ENCODE measurements around the gene ZNF346.
A peak's percentile ranks its signal among the peaks of the same experiment; 100 is the strongest.

The ZNF346 gene

DNA sequence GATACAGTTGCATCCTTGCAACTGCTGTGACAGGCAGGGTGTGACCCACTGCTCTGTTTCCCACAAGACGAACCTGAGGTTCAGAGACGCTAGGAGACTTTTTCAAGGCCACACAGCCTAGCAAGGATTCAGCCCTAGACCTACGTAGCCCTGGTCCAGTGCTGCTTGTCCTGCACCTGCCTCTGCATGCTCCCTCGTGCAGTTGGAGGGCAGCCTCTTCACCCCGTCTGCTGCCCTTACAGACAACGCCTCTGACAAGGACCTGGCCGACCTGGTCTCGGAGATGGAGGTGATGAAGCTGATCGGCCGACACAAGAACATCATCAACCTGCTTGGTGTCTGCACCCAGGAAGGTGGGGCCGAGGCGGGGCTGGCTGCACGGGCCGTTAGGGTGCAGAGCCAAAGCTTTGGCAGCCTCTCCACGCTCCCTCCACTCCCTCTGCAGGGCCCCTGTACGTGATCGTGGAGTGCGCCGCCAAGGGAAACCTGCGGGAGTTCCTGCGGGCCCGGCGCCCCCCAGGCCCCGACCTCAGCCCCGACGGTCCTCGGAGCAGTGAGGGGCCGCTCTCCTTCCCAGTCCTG, 72.7 kb downstream of the ZNF346 start:
- H2BK5ac ChIP-seq (ENCODE audit: low read depth, low read length, poor library complexity) = no peak overlapping the region
- H2AK5ac ChIP-seq (ENCODE audit: low read length) = no peak overlapping the region

DNA sequence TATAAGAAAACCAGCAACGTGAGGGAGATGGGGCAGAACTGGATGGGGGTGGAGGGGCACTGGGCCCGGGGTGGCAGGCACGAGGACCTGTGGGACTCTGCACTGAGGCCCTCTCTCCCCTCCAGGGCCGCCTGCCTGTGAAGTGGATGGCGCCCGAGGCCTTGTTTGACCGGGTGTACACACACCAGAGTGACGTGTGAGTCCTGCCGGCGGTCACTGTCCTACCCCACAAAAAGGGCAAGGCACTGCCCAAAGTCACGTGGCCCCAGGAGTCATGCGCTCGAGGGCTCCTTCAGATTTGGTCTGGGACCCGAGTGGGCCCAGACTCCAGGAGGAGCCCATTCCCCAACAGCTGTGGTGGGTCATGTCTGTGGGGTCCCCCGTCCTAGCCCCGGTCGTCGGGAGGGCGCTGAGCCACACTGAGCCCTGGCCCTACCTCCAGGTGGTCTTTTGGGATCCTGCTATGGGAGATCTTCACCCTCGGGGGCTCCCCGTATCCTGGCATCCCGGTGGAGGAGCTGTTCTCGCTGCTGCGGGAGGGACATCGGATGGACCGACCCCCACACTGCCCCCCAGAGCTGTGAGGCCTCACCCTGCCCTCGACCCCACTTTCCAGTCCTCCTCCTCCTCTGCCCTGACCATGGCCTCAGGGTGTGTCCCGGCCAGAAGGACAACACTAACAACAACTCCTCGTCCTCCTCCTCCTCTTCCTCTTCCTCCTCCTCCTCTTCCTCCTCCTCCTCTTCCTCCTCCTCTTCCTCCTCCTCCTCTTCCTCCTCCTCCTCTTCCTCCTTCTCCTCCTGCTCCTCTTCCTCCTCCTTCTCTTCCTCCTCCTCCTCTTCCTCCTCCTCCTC, 73.9 kb downstream of the ZNF346 start:
- H3K4me2 ChIP-seq (ENCODE audit: low read length) = no peak overlapping the region
- H4K12ac ChIP-seq (ENCODE audit: low read depth, low read length) = no peak overlapping the region
- H3K27me3 ChIP-seq (ENCODE audit: insufficient read depth, low read length) = no peaks in the 10 kb centered on the region
- no peak overlapping the region for H2BK5ac ChIP-seq (ENCODE audit: low read depth, low read length, poor library complexity)
- H3K18ac ChIP-seq (ENCODE audit: low read length) = no peak overlapping the region
- no peak overlapping the region for H3K4ac ChIP-seq (ENCODE audit: low read depth, low read length)
- 100% methylated on average over 1 of the region's 29 CpGs for WGBS (ENCODE audit: extremely low coverage, insufficient coverage, insufficient read length)
- no peaks in the 10 kb centered on the region for H3K79me1 ChIP-seq (ENCODE audit: low read length)
- H3K79me2 ChIP-seq (ENCODE audit: control insufficient read depth, insufficient read depth, low read length, poor library complexity) = no peaks in the 10 kb centered on the region
- peaks cover 4% of the 10 kb centered on the region for H3K9me3 ChIP-seq (ENCODE audit: insufficient read depth, low read depth, low read length)
- no peak overlapping the region for H3K23ac ChIP-seq (ENCODE audit: low read length)
- no peaks in the 10 kb centered on the region for H3K36me3 ChIP-seq (ENCODE audit: control insufficient read depth in 1 of 2, insufficient read depth in 2 of 2, low read length in 2 of 2)
- H4K8ac ChIP-seq (ENCODE audit: low read depth, low read length) = no peak overlapping the region
- H3K14ac ChIP-seq (ENCODE audit: low read length) = no peak overlapping the region
- peaks cover 0 to 6% of the 10 kb centered on the region in 2 experiments for H3K4me1 ChIP-seq (ENCODE audit: control insufficient read depth in 1 of 2, insufficient read depth in 2 of 2, low read length in 2 of 2)
- no peak overlapping the region for H2AFZ ChIP-seq (ENCODE audit: insufficient read depth, low read length, poor library complexity)
- peak; percentile 73 to 78 for DNase-seq
- H2BK120ac ChIP-seq (ENCODE audit: insufficient read depth, low read length, poor library complexity) = no peak overlapping the region
- H4K91ac ChIP-seq (ENCODE audit: low read depth, low read length) = no peak overlapping the region
- H2BK12ac ChIP-seq (ENCODE audit: low read length) = no peak overlapping the region
- no peak overlapping the region for H3K27ac ChIP-seq (ENCODE audit: low read depth, low read length)
- no peak overlapping the region for H3K9ac ChIP-seq (ENCODE audit: low read length)
- no peak overlapping the region for H2AK5ac ChIP-seq (ENCODE audit: low read length)
- no peak overlapping the region for H3K4me3 ChIP-seq (ENCODE audit: low read depth, low read length)

More for the DNA sequence above, 72.7 kb downstream of the ZNF346 start:
- Histone ChIP-seq H2AFZ (ENCODE audit: insufficient read depth, low read length, poor library complexity) (no peak overlapping the region), H4K8ac (ENCODE audit: low read depth, low read length) (no peak overlapping the region), H3K79me1 (ENCODE audit: low read length) (no peaks in the 10 kb centered on the region), H3K9me3 (ENCODE audit: insufficient read depth, low read depth, low read length) (peaks cover 2% of the 10 kb centered on the region), H3K4me1 (ENCODE audit: control insufficient read depth in 1 of 2, insufficient read depth in 2 of 2, low read length in 2 of 2) (peaks cover 0 to 6% of the 10 kb centered on the region in 2 experiments), H3K4me2 (ENCODE audit: low read length) (no peak overlapping the region), H3K9ac (ENCODE audit: low read length) (no peak overlapping the region), H3K27ac (ENCODE audit: low read depth, low read length) (no peak overlapping the region), H3K4ac (ENCODE audit: low read depth, low read length) (no peak overlapping the region), H2BK120ac (ENCODE audit: insufficient read depth, low read length, poor library complexity) (no peak overlapping the region), H2BK12ac (ENCODE audit: low read length) (no peak overlapping the region), H4K12ac (ENCODE audit: low read depth, low read length) (no peak overlapping the region), H3K4me3 (ENCODE audit: low read depth, low read length) (no peak overlapping the region), H3K18ac (ENCODE audit: low read length) (no peak overlapping the region), H4K91ac (ENCODE audit: low read depth, low read length) (no peak overlapping the region), H3K14ac (ENCODE audit: low read length) (no peak overlapping the region), H3K27me3 (ENCODE audit: insufficient read depth, low read length) (no peaks in the 10 kb centered on the region), H3K79me2 (ENCODE audit: control insufficient read depth, insufficient read depth, low read length, poor library complexity) (no peaks in the 10 kb centered on the region), H3K23ac (ENCODE audit: low read length) (no peak overlapping the region), H3K36me3 (ENCODE audit: control insufficient read depth in 1 of 2, insufficient read depth in 2 of 2, low read length in 2 of 2) (no peaks in the 10 kb centered on the region)
- no peak for DNase-seq
- no CpG with 5 or more reads among the region's 28 CpGs for WGBS (ENCODE audit: extremely low coverage, insufficient coverage, insufficient read length)

DNA sequence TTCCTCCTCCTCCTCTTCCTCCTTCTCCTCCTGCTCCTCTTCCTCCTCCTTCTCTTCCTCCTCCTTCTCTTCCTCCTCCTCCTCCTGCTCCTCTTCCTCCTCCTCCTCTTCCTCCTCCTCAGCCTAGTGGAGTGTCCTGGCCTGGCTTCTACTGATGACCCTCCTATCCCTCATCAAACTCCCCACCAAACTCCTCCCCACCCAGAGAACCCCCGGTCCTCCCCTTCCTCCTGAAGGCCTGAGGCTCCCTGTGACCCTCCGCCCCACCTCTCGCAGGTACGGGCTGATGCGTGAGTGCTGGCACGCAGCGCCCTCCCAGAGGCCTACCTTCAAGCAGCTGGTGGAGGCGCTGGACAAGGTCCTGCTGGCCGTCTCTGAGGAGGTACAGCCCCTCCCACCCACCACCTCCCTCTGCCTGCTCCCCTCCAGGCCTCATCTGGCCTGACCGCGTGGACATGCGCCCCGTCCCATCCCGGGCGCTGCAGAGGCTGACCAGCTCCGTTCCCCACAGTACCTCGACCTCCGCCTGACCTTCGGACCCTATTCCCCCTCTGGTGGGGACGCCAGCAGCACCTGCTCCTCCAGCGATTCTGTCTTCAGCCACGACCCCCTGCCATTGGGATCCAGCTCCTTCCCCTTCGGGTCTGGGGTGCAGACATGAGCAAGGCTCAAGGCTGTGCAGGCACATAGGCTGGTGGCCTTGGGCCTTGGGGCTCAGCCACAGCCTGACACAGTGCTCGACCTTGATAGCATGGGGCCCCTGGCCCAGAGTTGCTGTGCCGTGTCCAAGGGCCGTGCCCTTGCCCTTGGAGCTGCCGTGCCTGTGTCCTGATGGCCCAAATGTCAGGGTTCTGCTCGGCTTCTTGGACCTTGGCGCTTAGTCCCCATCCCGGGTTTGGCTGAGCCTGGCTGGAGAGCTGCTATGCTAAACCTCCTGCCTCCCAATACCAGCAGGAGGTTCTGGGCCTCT, 74.8 kb downstream of the ZNF346 start:
- H3K9ac ChIP-seq (ENCODE audit: low read length) = no peak overlapping the region
- H3K79me1 ChIP-seq (ENCODE audit: low read length) = no peaks in the 10 kb centered on the region
- H3K79me2 ChIP-seq (ENCODE audit: control insufficient read depth, insufficient read depth, low read length, poor library complexity) = no peaks in the 10 kb centered on the region
- H3K4me3 ChIP-seq (ENCODE audit: low read depth, low read length) = no peak overlapping the region
- no peak overlapping the region for H4K8ac ChIP-seq (ENCODE audit: low read depth, low read length)
- H3K27me3 ChIP-seq (ENCODE audit: insufficient read depth, low read length) = no peaks in the 10 kb centered on the region
- H3K18ac ChIP-seq (ENCODE audit: low read length) = no peak overlapping the region
- H3K4me1 ChIP-seq (ENCODE audit: control insufficient read depth in 1 of 2, insufficient read depth in 2 of 2, low read length in 2 of 2) = peaks cover 0 to 6% of the 10 kb centered on the region in 2 experiments
- no peak overlapping the region for H3K27ac ChIP-seq (ENCODE audit: low read depth, low read length)
- H2BK12ac ChIP-seq (ENCODE audit: low read length) = no peak overlapping the region
- H4K12ac ChIP-seq (ENCODE audit: low read depth, low read length) = no peak overlapping the region
- no peak overlapping the region for H3K23ac ChIP-seq (ENCODE audit: low read length)
- WGBS (ENCODE audit: extremely low coverage, insufficient coverage, insufficient read length) = no CpG with 5 or more reads among the region's 30 CpGs
- H4K91ac ChIP-seq (ENCODE audit: low read depth, low read length) = no peak overlapping the region
- no peak overlapping the region for H3K4me2 ChIP-seq (ENCODE audit: low read length)
- no peaks in the 10 kb centered on the region for H3K36me3 ChIP-seq (ENCODE audit: control insufficient read depth in 1 of 2, insufficient read depth in 2 of 2, low read length in 2 of 2)
- H2BK120ac ChIP-seq (ENCODE audit: insufficient read depth, low read length, poor library complexity) = no peak overlapping the region
- no peak overlapping the region for H2BK5ac ChIP-seq (ENCODE audit: low read depth, low read length, poor library complexity)
- H3K4ac ChIP-seq (ENCODE audit: low read depth, low read length) = no peak overlapping the region
- H2AFZ ChIP-seq (ENCODE audit: insufficient read depth, low read length, poor library complexity) = no peak overlapping the region
- H3K9me3 ChIP-seq (ENCODE audit: insufficient read depth, low read depth, low read length) = peaks cover 4% of the 10 kb centered on the region
- no peak for DNase-seq
- no peak overlapping the region for H2AK5ac ChIP-seq (ENCODE audit: low read length)
- no peak overlapping the region for H3K14ac ChIP-seq (ENCODE audit: low read length)

DNA sequence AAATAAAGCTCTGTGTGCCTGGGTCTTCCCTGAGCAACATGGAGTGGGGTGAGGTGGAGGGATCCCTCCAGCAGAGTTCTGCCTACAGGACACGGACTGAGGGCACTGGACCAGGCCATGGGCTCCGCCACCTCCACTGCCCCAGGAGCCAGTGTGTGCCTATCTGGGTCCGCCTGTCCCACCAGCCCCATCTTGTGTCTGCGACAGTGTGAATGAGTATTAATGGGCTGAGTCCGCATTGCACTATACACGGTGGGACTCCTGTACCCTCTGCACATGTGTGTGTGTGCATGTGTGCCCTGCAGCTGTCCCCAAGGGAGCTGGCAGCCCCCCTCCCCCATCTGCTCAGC, 75.6 kb downstream of the ZNF346 start:
- H3K36me3 ChIP-seq (ENCODE audit: control insufficient read depth in 1 of 2, insufficient read depth in 2 of 2, low read length in 2 of 2) = no peaks in the 10 kb centered on the region
- no peak for DNase-seq
- no CpG with 5 or more reads among the region's 6 CpGs for WGBS (ENCODE audit: extremely low coverage, insufficient coverage, insufficient read length)

More for the DNA sequence above, 75.6 kb downstream of the ZNF346 start:
- Histone ChIP-seq H3K79me2 (ENCODE audit: control insufficient read depth, insufficient read depth, low read length, poor library complexity) (no peaks in the 10 kb centered on the region), H3K14ac (ENCODE audit: low read length) (no peak overlapping the region), H3K4me3 (ENCODE audit: low read depth, low read length) (no peak overlapping the region), H3K9ac (ENCODE audit: low read length) (no peak overlapping the region), H2BK120ac (ENCODE audit: insufficient read depth, low read length, poor library complexity) (no peak overlapping the region), H2AK5ac (ENCODE audit: low read length) (no peak overlapping the region), H4K91ac (ENCODE audit: low read depth, low read length) (no peak overlapping the region), H3K9me3 (ENCODE audit: insufficient read depth, low read depth, low read length) (peaks cover 2% of the 10 kb centered on the region), H3K4me2 (ENCODE audit: low read length) (no peak overlapping the region), H3K18ac (ENCODE audit: low read length) (no peak overlapping the region), H4K8ac (ENCODE audit: low read depth, low read length) (no peak overlapping the region), H3K27me3 (ENCODE audit: insufficient read depth, low read length) (no peaks in the 10 kb centered on the region), H3K4ac (ENCODE audit: low read depth, low read length) (no peak overlapping the region), H2BK5ac (ENCODE audit: low read depth, low read length, poor library complexity) (no peak overlapping the region), H2BK12ac (ENCODE audit: low read length) (no peak overlapping the region), H3K27ac (ENCODE audit: low read depth, low read length) (no peak overlapping the region), H3K23ac (ENCODE audit: low read length) (no peak overlapping the region), H4K12ac (ENCODE audit: low read depth, low read length) (no peak overlapping the region), H2AFZ (ENCODE audit: insufficient read depth, low read length, poor library complexity) (no peak overlapping the region), H3K4me1 (ENCODE audit: control insufficient read depth in 1 of 2, insufficient read depth in 2 of 2, low read length in 2 of 2) (peaks cover 0 to 6% of the 10 kb centered on the region in 2 experiments), H3K79me1 (ENCODE audit: low read length) (no peaks in the 10 kb centered on the region)

All from trophoblast cell (in vitro differentiated cells and primary cell).